Measurements from ENCODE around the gene TMCO4. TPM values are rescaled to one million over a fixed set of nuclear protein-coding genes. Genes with fewer than 3 reads are reported as not detected.
"Not testable (repeated sequence)": the region's sequence is repeated elsewhere in the genome, so short reads cannot be mapped to it uniquely, and the experiment has no call there.

TMCO4 gene
- total RNA-seq, 2 donors from 2014 or later, result 9.0 to 10.1 TPM

GRCh38 chr1:19640363-19641316, 159.1 kb downstream of the TMCO4 start:
- ATAC-seq (no peak), DNase-seq (no peak)
- intact Hi-C loops (cut with DNase I), result no loop called here

- DNase-seq (no peak), ATAC-seq (no peak)
- intact Hi-C loops (cut with DNase I), result no loop called here
These were observed 159.7 kb downstream of the TMCO4 start for GRCh38 chr1:19639999-19640362.

- intact Hi-C loops (cut with DNase I); ATAC-seq; DNase-seq: not testable (repeated sequence)
These were observed 160.5 kb downstream of the TMCO4 start for GRCh38 chr1:19639228-19639627.

- intact Hi-C loops (cut with DNase I), result no loop called here
- no peak for ATAC-seq
- DNase-seq, result no peak
These were observed 162.1 kb downstream of the TMCO4 start for GRCh38 chr1:19637606-19638005.

- DNase-seq; ATAC-seq; intact Hi-C loops (cut with DNase I): not testable (repeated sequence)
These were observed 163.0 kb downstream of the TMCO4 start for GRCh38 chr1:19636749-19637148.

GRCh38 chr1:19636065-19636464, 163.7 kb downstream of the TMCO4 start:
- no peak for ATAC-seq
- intact Hi-C loops (cut with DNase I), result no loop called here
- no peak for DNase-seq

GRCh38 chr1:19635646-19636045, 164.1 kb downstream of the TMCO4 start:
- intact Hi-C loops (cut with DNase I), result no loop called here

GRCh38 chr1:19635064-19635463, 164.7 kb downstream of the TMCO4 start:
- intact Hi-C loops (cut with DNase I); ATAC-seq; DNase-seq: not testable (repeated sequence)

More at GRCh38 chr1:19635646-19636045, 164.1 kb downstream of the TMCO4 start:
- ATAC-seq, result peak; percentile 57 to 81
- no peak for DNase-seq

- ATAC-seq (no peak), DNase-seq (no peak)
- intact Hi-C loops (cut with DNase I), result no loop called here
These were observed 166.6 kb downstream of the TMCO4 start for GRCh38 chr1:19633106-19633505.

Other genes starting within 250 kb of the TMCO4 start
- 10 to 100 TPM; 53.0 to 63.7 TPM for gene NBL1, start 155.6 kb downstream of the TMCO4 start, total RNA-seq
- gene HTR6, start 135.0 kb downstream of the TMCO4 start, total RNA-seq, result not detected
- not detected for gene RNF186, start 15.4 kb upstream of the TMCO4 start, total RNA-seq
- 1 to 10 TPM; 4.6 to 6.9 TPM for gene OTUD3, start 82.5 kb upstream of the TMCO4 start, total RNA-seq
- not detected for gene PLA2G2E, start 123.7 kb upstream of the TMCO4 start, total RNA-seq
- gene PLA2G2A, start 179.7 kb upstream of the TMCO4 start, total RNA-seq, result 1,000 to 10,000 TPM in 1 of 2 donors, 100 to 1,000 TPM in 1; 376 to 1,124 TPM